Measurements from ENCODE around the gene CRLF1. TPM values are rescaled to one million over a fixed set of nuclear protein-coding genes. Genes with fewer than 3 reads are reported as not detected.

Gene CRLF1
- total and polyA plus RNA-seq, 4 donors = 34.3 to 1,029 (median 205) TPM

GRCh38 chr19:18580311-18580710 is 26.3 kb downstream of the CRLF1 start:
- peaks cover 0 to 2% of the 10 kb centered on the region in 2 donors for H3K36me3 ChIP-seq (ENCODE audit: control insufficient read depth in 1 of 2, insufficient read depth in 2 of 2, low read length in 1 of 2)
- 65 to 84% methylated on average over 7 of the region's 7 CpGs for WGBS, 2 donors
- no peaks in the 10 kb centered on the region for H3K4me1 ChIP-seq (ENCODE audit: control insufficient read depth in 1 of 2, insufficient read depth in 2 of 2, low read length in 2 of 2)
- no peaks in the 10 kb centered on the region for H3K9me3 ChIP-seq (ENCODE audit: control insufficient read depth, low read length)
- ATAC-seq (ENCODE audit: low FRiP score) (no peak), DNase-seq (no peak)
- no peaks in the 10 kb centered on the region for H3K27me3 ChIP-seq (ENCODE audit: control insufficient read depth in 1 of 2, insufficient read depth in 2 of 2, low read length in 1 of 2)
- intact Hi-C loops (cut with DNase I) = no loop called here
- no peak overlapping the region for H3K27ac ChIP-seq (ENCODE audit: low read depth in 1 of 2, low read length in 2 of 2)
- H3K4me3 ChIP-seq (ENCODE audit: low read length in 2 of 2) = no peak overlapping the region

GRCh38 chr19:18577365-18577914 is 29.2 kb downstream of the CRLF1 start:
- Histone ChIP-seq H3K9me3 (ENCODE audit: control insufficient read depth, low read length) (no peaks in the 10 kb centered on the region), H3K27ac (ENCODE audit: low read depth in 1 of 2, low read length in 2 of 2) (no peak overlapping the region), H3K4me1 (ENCODE audit: control insufficient read depth in 1 of 2, insufficient read depth in 2 of 2, low read length in 2 of 2) (peaks cover 0 to 3% of the 10 kb centered on the region in 2 donors), H3K27me3 (ENCODE audit: control insufficient read depth in 1 of 2, insufficient read depth in 2 of 2, low read length in 1 of 2) (no peaks in the 10 kb centered on the region), H3K4me3 (ENCODE audit: low read length in 2 of 2) (no peak overlapping the region), H3K36me3 (ENCODE audit: control insufficient read depth in 1 of 2, insufficient read depth in 2 of 2, low read length in 1 of 2) (peaks cover 3 to 7% of the 10 kb centered on the region in 2 donors)
- ATAC-seq (ENCODE audit: low FRiP score) = no peak
- intact Hi-C loops (cut with DNase I) = loop anchor here in 1 of 2 donors (10.0 kb wide), 1 partner anchor 103 kb away; no protein-coding TSS in a partner anchor
- 86 to 88% methylated on average over 21 of the region's 21 CpGs for WGBS, 2 donors
- no peak for DNase-seq

- no peaks in the 10 kb centered on the region for H3K27me3 ChIP-seq (ENCODE audit: control insufficient read depth in 1 of 2, insufficient read depth in 2 of 2, low read length in 1 of 2)
- no peak for DNase-seq
- ATAC-seq (ENCODE audit: low FRiP score) = no peak
- WGBS, 2 donors = 83 to 91% methylated on average over 8 of the region's 8 CpGs
- H3K4me3 ChIP-seq (ENCODE audit: low read length in 2 of 2) = no peak overlapping the region
- peaks cover 0 to 3% of the 10 kb centered on the region in 2 donors for H3K4me1 ChIP-seq (ENCODE audit: control insufficient read depth in 1 of 2, insufficient read depth in 2 of 2, low read length in 2 of 2)
- intact Hi-C loops (cut with DNase I) = loop anchor here in 1 of 2 donors (10.0 kb wide), 1 partner anchor 102 kb away; no protein-coding TSS in a partner anchor
- peaks cover 3 to 7% of the 10 kb centered on the region in 2 donors for H3K36me3 ChIP-seq (ENCODE audit: control insufficient read depth in 1 of 2, insufficient read depth in 2 of 2, low read length in 1 of 2)
- no peaks in the 10 kb centered on the region for H3K9me3 ChIP-seq (ENCODE audit: control insufficient read depth, low read length)
- H3K27ac ChIP-seq (ENCODE audit: low read depth in 1 of 2, low read length in 2 of 2) = no peak overlapping the region
Measured at GRCh38 chr19:18576383-18576782, 30.2 kb downstream of the CRLF1 start.

GRCh38 chr19:18574691-18575291 is 31.8 kb downstream of the CRLF1 start:
- Histone ChIP-seq H3K27ac (ENCODE audit: low read depth in 1 of 2, low read length in 2 of 2) (no peak overlapping the region), H3K36me3 (ENCODE audit: control insufficient read depth in 1 of 2, insufficient read depth in 2 of 2, low read length in 1 of 2) (peaks cover 3 to 7% of the 10 kb centered on the region in 2 donors), H3K4me3 (ENCODE audit: low read length in 2 of 2) (no peak overlapping the region), H3K9me3 (ENCODE audit: control insufficient read depth, low read length) (no peaks in the 10 kb centered on the region), H3K4me1 (ENCODE audit: control insufficient read depth in 1 of 2, insufficient read depth in 2 of 2, low read length in 2 of 2) (peaks cover 0 to 3% of the 10 kb centered on the region in 2 donors), H3K27me3 (ENCODE audit: control insufficient read depth in 1 of 2, insufficient read depth in 2 of 2, low read length in 1 of 2) (no peaks in the 10 kb centered on the region)
- ATAC-seq (ENCODE audit: low FRiP score) (no peak), DNase-seq (no peak)
- WGBS, 2 donors = 91% methylated on average over 18 of the region's 18 CpGs
- intact Hi-C loops (cut with DNase I) = loop anchor here in 1 of 2 donors (10.0 kb wide), 1 partner anchor 100 kb away; no protein-coding TSS in a partner anchor

GRCh38 chr19:18571564-18572344 is 34.8 kb downstream of the CRLF1 start, which contains the start of gene UBA52:
Gene UBA52 (plus strand): TSS chr19:18571857. CDS start chr19:18573301, 1,444 bp downstream.
- ATAC-seq (ENCODE audit: low FRiP score) (peak; percentile 96), DNase-seq (peak; percentile 99 to 100)
- Histone ChIP-seq H3K4me3 (ENCODE audit: low read length in 2 of 2) (peak within 1 kb of the TSS; percentile 80 to 94), H3K27ac (ENCODE audit: low read depth in 1 of 2, low read length in 2 of 2) (peak within 1 kb of the TSS in 1 of 2 donors; percentile 77), H3K9me3 (ENCODE audit: control insufficient read depth, low read length) (no peaks in the 10 kb centered on the region), H3K36me3 (ENCODE audit: control insufficient read depth in 1 of 2, insufficient read depth in 2 of 2, low read length in 1 of 2) (peaks cover 3 to 7% of the 10 kb centered on the region in 2 donors), H3K4me1 (ENCODE audit: control insufficient read depth in 1 of 2, insufficient read depth in 2 of 2, low read length in 2 of 2) (peaks cover 0 to 3% of the 10 kb centered on the region in 2 donors), H3K27me3 (ENCODE audit: control insufficient read depth in 1 of 2, insufficient read depth in 2 of 2, low read length in 1 of 2) (no peaks in the 10 kb centered on the region)
- WGBS, 2 donors = 0% methylated on average over 63 to 75 of the region's 75 CpGs
- intact Hi-C loops (cut with DNase I) = loop anchor here (1.0 to 10.0 kb wide), 2 partner anchors 97 to 348 kb away; partner anchors contain the start of genes COPE (in 1 of the 2) and DDX49 (in 1 of the 2)

- Histone ChIP-seq H3K27ac (ENCODE audit: low read depth in 1 of 2, low read length in 2 of 2) (peak overlapping the region in 1 of 2 donors; percentile 11), H3K9me3 (ENCODE audit: control insufficient read depth, low read length) (no peaks in the 10 kb centered on the region), H3K36me3 (ENCODE audit: control insufficient read depth in 1 of 2, insufficient read depth in 2 of 2, low read length in 1 of 2) (peaks cover 0 to 3% of the 10 kb centered on the region in 2 donors), H3K4me3 (ENCODE audit: low read length in 2 of 2) (no peak overlapping the region), H3K27me3 (ENCODE audit: control insufficient read depth in 1 of 2, insufficient read depth in 2 of 2, low read length in 1 of 2) (no peaks in the 10 kb centered on the region), H3K4me1 (ENCODE audit: control insufficient read depth in 1 of 2, insufficient read depth in 2 of 2, low read length in 2 of 2) (peaks cover 0 to 3% of the 10 kb centered on the region in 2 donors)
- intact Hi-C loops (cut with DNase I) = no loop called here
- no peak for ATAC-seq (ENCODE audit: low FRiP score)
- 44 to 46% methylated on average over 15 of the region's 15 CpGs for WGBS, 2 donors
- DNase-seq = no peak
Measured at GRCh38 chr19:18568367-18568766, 38.2 kb downstream of the CRLF1 start.

- peaks cover 0 to 3% of the 10 kb centered on the region in 2 donors for H3K36me3 ChIP-seq (ENCODE audit: control insufficient read depth in 1 of 2, insufficient read depth in 2 of 2, low read length in 1 of 2)
- no peaks in the 10 kb centered on the region for H3K27me3 ChIP-seq (ENCODE audit: control insufficient read depth in 1 of 2, insufficient read depth in 2 of 2, low read length in 1 of 2)
- 88% methylated on average over 8 of the region's 8 CpGs for WGBS, 2 donors
- no peaks in the 10 kb centered on the region for H3K9me3 ChIP-seq (ENCODE audit: control insufficient read depth, low read length)
- no peaks in the 10 kb centered on the region for H3K4me1 ChIP-seq (ENCODE audit: control insufficient read depth in 1 of 2, insufficient read depth in 2 of 2, low read length in 2 of 2)
- H3K27ac ChIP-seq (ENCODE audit: low read depth in 1 of 2, low read length in 2 of 2) = no peak overlapping the region
- DNase-seq (no peak), ATAC-seq (ENCODE audit: low FRiP score) (no peak)
- no peak overlapping the region for H3K4me3 ChIP-seq (ENCODE audit: low read length in 2 of 2)
- intact Hi-C loops (cut with DNase I) = no loop called here
Measured at GRCh38 chr19:18566953-18567352, 39.6 kb downstream of the CRLF1 start.

- peaks cover 0 to 3% of the 10 kb centered on the region in 2 donors for H3K36me3 ChIP-seq (ENCODE audit: control insufficient read depth in 1 of 2, insufficient read depth in 2 of 2, low read length in 1 of 2)
- H3K4me3 ChIP-seq (ENCODE audit: low read length in 2 of 2) = no peak overlapping the region
- no peaks in the 10 kb centered on the region for H3K9me3 ChIP-seq (ENCODE audit: control insufficient read depth, low read length)
- H3K27ac ChIP-seq (ENCODE audit: low read depth in 1 of 2, low read length in 2 of 2) = peak overlapping the region; percentile 92 to 94
- WGBS, 2 donors = 3 to 6% methylated on average over 14 of the region's 14 CpGs
- H3K27me3 ChIP-seq (ENCODE audit: control insufficient read depth in 1 of 2, insufficient read depth in 2 of 2, low read length in 1 of 2) = no peaks in the 10 kb centered on the region
- ATAC-seq (ENCODE audit: low FRiP score) (peak; percentile 63), DNase-seq (peak; percentile 87 to 91)
- intact Hi-C loops (cut with DNase I) = no loop called here
- peaks cover 0 to 4% of the 10 kb centered on the region in 2 donors for H3K4me1 ChIP-seq (ENCODE audit: control insufficient read depth in 1 of 2, insufficient read depth in 2 of 2, low read length in 2 of 2)
Measured at GRCh38 chr19:18562086-18562485, 44.5 kb downstream of the CRLF1 start.

Data from aorta (tissue), 5 donors.